ENCODE results near the gene CCDC12. TPM values are rescaled to one million over a fixed set of nuclear protein-coding genes. Genes with fewer than 3 reads are reported as not detected.

CCDC12 gene
- total RNA-seq, 1 donor from 2014 or later, result 50.5 TPM

- no peaks in the 10 kb centered on the region for H3K27me3 Mint-ChIP-seq (ENCODE audit: low read depth)
- H3K4me3 Mint-ChIP-seq, result no peak overlapping the region
- no peaks in the 10 kb centered on the region for H3K9me3 Mint-ChIP-seq
- no peak for DNase-seq (ENCODE audit: low spot score in 2 of 2, unreplicated experiment in 2 of 2)
- no peaks in the 10 kb centered on the region for H3K36me3 Mint-ChIP-seq
- no peak overlapping the region for H3K27ac Mint-ChIP-seq
- TF ChIP-seq, protein P1, sequence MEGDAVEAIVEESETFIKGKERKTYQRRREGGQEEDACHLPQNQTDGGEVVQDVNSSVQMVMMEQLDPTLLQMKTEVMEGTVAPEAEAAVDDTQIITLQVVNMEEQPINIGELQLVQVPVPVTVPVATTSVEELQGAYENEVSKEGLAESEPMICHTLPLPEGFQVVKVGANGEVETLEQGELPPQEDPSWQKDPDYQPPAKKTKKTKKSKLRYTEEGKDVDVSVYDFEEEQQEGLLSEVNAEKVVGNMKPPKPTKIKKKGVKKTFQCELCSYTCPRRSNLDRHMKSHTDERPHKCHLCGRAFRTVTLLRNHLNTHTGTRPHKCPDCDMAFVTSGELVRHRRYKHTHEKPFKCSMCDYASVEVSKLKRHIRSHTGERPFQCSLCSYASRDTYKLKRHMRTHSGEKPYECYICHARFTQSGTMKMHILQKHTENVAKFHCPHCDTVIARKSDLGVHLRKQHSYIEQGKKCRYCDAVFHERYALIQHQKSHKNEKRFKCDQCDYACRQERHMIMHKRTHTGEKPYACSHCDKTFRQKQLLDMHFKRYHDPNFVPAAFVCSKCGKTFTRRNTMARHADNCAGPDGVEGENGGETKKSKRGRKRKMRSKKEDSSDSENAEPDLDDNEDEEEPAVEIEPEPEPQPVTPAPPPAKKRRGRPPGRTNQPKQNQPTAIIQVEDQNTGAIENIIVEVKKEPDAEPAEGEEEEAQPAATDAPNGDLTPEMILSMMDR (IDR thresholded peaks at IDR 0.05; ENCODE audit: unreplicated experiment), result no peak
- H3K4me1 Mint-ChIP-seq, result no peaks in the 10 kb centered on the region
Measured at GRCh38 chr3:46900007-46900292, 76.6 kb downstream of the CCDC12 start.

- TF ChIP-seq, protein P1 (IDR thresholded peaks at IDR 0.05; ENCODE audit: unreplicated experiment), result no peak
- no peak for DNase-seq (ENCODE audit: low spot score in 2 of 2, unreplicated experiment in 2 of 2)
- H3K9me3 Mint-ChIP-seq, result no peaks in the 10 kb centered on the region
- no peaks in the 10 kb centered on the region for H3K36me3 Mint-ChIP-seq
- H3K4me1 Mint-ChIP-seq, result no peaks in the 10 kb centered on the region
- H3K27me3 Mint-ChIP-seq (ENCODE audit: low read depth), result no peaks in the 10 kb centered on the region
- H3K27ac Mint-ChIP-seq, result no peak overlapping the region
- H3K4me3 Mint-ChIP-seq, result no peak overlapping the region
Measured at GRCh38 chr3:46899151-46900006, 77.2 kb downstream of the CCDC12 start.

DNA sequence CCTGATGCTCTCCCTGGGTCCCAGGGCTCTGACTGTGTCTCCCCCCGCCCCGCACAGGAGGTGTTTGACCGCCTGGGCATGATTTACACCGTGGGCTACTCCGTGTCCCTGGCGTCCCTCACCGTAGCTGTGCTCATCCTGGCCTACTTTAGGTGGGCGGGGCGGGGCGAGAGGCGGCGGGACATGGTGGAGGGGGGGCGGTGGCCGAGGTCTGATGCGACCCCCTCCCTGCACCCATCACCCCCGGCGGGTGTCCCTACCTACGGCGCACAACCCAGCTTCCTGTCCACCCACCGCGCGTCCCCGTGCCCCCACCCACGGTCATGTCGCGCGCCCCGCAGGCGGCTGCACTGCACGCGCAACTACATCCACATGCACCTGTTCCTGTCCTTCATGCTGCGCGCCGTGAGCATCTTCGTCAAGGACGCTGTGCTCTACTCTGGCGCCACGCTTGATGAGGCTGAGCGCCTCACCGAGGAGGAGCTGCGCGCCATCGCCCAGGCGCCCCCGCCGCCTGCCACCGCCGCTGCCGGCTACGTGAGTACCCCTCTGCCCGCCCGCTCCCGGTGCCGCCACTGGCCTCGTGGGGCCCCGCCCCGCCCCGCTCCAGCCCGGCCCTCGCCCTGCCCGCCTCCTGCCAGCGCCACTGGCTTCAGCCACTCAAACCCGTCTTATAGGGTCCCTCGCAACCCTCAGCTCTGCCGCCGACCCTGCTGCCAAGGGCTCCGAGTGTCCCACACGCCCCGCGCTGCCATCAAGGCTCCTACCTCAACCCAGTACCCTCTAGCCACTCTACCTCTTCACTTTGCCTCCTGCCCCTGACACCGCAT, 78.0 kb downstream of the CCDC12 start:
- H3K4me3 Mint-ChIP-seq, result no peak overlapping the region
- no peaks in the 10 kb centered on the region for H3K36me3 Mint-ChIP-seq
- H3K27ac Mint-ChIP-seq, result no peak overlapping the region
- TF ChIP-seq, protein P1 (IDR thresholded peaks at IDR 0.05; ENCODE audit: unreplicated experiment), result no peak
- H3K9me3 Mint-ChIP-seq, result no peaks in the 10 kb centered on the region
- H3K27me3 Mint-ChIP-seq (ENCODE audit: low read depth), result peaks cover 5% of the 10 kb centered on the region
- no peaks in the 10 kb centered on the region for H3K4me1 Mint-ChIP-seq
- DNase-seq (ENCODE audit: low spot score in 2 of 2, unreplicated experiment in 2 of 2), result no peak

DNA sequence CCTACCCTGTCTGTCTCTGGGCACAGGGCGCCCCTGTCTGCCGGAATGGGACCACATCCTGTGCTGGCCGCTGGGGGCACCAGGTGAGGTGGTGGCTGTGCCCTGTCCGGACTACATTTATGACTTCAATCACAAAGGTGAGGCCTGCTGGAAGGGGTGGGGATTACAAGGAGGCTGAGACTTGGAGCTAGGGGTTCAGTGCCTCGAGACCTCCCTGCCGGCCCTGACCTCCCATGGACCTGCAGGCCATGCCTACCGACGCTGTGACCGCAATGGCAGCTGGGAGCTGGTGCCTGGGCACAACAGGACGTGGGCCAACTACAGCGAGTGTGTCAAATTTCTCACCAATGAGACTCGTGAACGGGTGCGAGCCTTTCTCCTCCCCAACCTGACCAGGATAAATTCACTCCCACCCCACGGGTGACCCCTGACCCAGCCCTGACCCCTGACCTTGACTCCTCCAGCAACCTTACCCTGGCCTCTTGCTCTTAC, 78.7 kb downstream of the CCDC12 start:
- Mint-ChIP-seq H3K4me1 (no peaks in the 10 kb centered on the region), H3K9me3 (no peaks in the 10 kb centered on the region), H3K36me3 (no peaks in the 10 kb centered on the region), H3K27me3 (ENCODE audit: low read depth) (peaks cover 9% of the 10 kb centered on the region), H3K4me3 (no peak overlapping the region), H3K27ac (no peak overlapping the region)
- DNase-seq (ENCODE audit: low spot score in 2 of 2, unreplicated experiment in 2 of 2), result no peak
- TF ChIP-seq, protein P1 (IDR thresholded peaks at IDR 0.05; ENCODE audit: unreplicated experiment), result no peak

GRCh38 chr3:46897031-46897430, 79.5 kb downstream of the CCDC12 start:
- Mint-ChIP-seq H3K9me3 (no peaks in the 10 kb centered on the region), H3K27me3 (ENCODE audit: low read depth) (peaks cover 17% of the 10 kb centered on the region), H3K4me3 (no peak overlapping the region), H3K4me1 (peaks cover 4% of the 10 kb centered on the region), H3K27ac (no peak overlapping the region), H3K36me3 (no peaks in the 10 kb centered on the region)
- no peak for DNase-seq (ENCODE audit: low spot score in 2 of 2, unreplicated experiment in 2 of 2)
- TF ChIP-seq, protein P1 (IDR thresholded peaks at IDR 0.05; ENCODE audit: unreplicated experiment), result no peak
